ENCODE measurements around the gene ANKS3. TPM values are rescaled to one million over a fixed set of nuclear protein-coding genes. Genes with fewer than 3 reads are reported as not detected.
"Not testable (repeated sequence)": the region's sequence is repeated elsewhere in the genome, so short reads cannot be mapped to it uniquely, and the experiment has no call there.

The ANKS3 gene
- total RNA-seq, 1 donor from 2014 or later, result 13.7 TPM

- TF ChIP-seq, protein P1, sequence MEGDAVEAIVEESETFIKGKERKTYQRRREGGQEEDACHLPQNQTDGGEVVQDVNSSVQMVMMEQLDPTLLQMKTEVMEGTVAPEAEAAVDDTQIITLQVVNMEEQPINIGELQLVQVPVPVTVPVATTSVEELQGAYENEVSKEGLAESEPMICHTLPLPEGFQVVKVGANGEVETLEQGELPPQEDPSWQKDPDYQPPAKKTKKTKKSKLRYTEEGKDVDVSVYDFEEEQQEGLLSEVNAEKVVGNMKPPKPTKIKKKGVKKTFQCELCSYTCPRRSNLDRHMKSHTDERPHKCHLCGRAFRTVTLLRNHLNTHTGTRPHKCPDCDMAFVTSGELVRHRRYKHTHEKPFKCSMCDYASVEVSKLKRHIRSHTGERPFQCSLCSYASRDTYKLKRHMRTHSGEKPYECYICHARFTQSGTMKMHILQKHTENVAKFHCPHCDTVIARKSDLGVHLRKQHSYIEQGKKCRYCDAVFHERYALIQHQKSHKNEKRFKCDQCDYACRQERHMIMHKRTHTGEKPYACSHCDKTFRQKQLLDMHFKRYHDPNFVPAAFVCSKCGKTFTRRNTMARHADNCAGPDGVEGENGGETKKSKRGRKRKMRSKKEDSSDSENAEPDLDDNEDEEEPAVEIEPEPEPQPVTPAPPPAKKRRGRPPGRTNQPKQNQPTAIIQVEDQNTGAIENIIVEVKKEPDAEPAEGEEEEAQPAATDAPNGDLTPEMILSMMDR (conservative IDR thresholded peaks at IDR 0.05; ENCODE audit: low read depth, low read length), result no peak
- H3K4me3 ChIP-seq (ENCODE audit: low read depth, low read length), result no peak overlapping the region
- DNase-seq (ENCODE audit: low read depth), result peak; percentile 44
Observed at GRCh38 chr16:4654011-4654963, 79.8 kb downstream of the ANKS3 start.

- no peak for DNase-seq (ENCODE audit: low read depth)
- TF ChIP-seq, protein P1 (conservative IDR thresholded peaks at IDR 0.05; ENCODE audit: low read depth, low read length), result no peak
- no peak overlapping the region for H3K4me3 ChIP-seq (ENCODE audit: low read depth, low read length)
Observed at GRCh38 chr16:4652561-4652960, 81.5 kb downstream of the ANKS3 start.

GRCh38 chr16:4651827-4652226, 82.2 kb downstream of the ANKS3 start:
- H3K4me3 ChIP-seq (ENCODE audit: low read depth, low read length), result no peak overlapping the region
- DNase-seq (ENCODE audit: low read depth), result no peak
- TF ChIP-seq, protein P1 (conservative IDR thresholded peaks at IDR 0.05; ENCODE audit: low read depth, low read length), result no peak

- H3K4me3 ChIP-seq (ENCODE audit: low read depth, low read length); DNase-seq (ENCODE audit: low read depth): not testable (repeated sequence)
- TF ChIP-seq, protein P1 (conservative IDR thresholded peaks at IDR 0.05; ENCODE audit: low read depth, low read length), result peak; percentile 87
Observed at GRCh38 chr16:4650443-4651074, 83.5 kb downstream of the ANKS3 start.

GRCh38 chr16:4649744-4650442, 84.2 kb downstream of the ANKS3 start:
- no peak overlapping the region for H3K4me3 ChIP-seq (ENCODE audit: low read depth, low read length)
- TF ChIP-seq, protein P1 (conservative IDR thresholded peaks at IDR 0.05; ENCODE audit: low read depth, low read length), result no peak
- DNase-seq (ENCODE audit: low read depth), result no peak

- DNase-seq (ENCODE audit: low read depth), result no peak
- TF ChIP-seq, protein P1 (conservative IDR thresholded peaks at IDR 0.05; ENCODE audit: low read depth, low read length), result no peak
- H3K4me3 ChIP-seq (ENCODE audit: low read depth, low read length), result no peak overlapping the region
Observed at GRCh38 chr16:4648917-4649316, 85.2 kb downstream of the ANKS3 start.
